OCI-LY3 (cell line): ENCODE results near the gene GOLGA6D.
"Not testable (repeated sequence)": the region's sequence is repeated elsewhere in the genome, so short reads cannot be mapped to it uniquely, and the experiment has no call there.

Source experiments
- H2AFZ ChIP-seq: fragments of 200-600, 300-600 bp; shearing (Covaris generic); 2 replicates; pipeline ENCODE4 v1.6.0; 2014; ENCODE audit warnings: antibody characterized with exemption, low read depth, low read length
- H3K27ac ChIP-seq: fragments of 200-600, 300-600 bp; sonication (generic); 2 replicates; pipeline ENCODE4 v1.5.1; 2014; ENCODE audit warnings: mild to moderate bottlenecking, low read length, moderate library complexity, mixed read lengths
- H3K27me3 ChIP-seq: fragments of 200-600, 300-600 bp; sonication (generic); 2 replicates; pipeline ENCODE4 v1.6.1; 2014; ENCODE audit warnings: low read depth, low read length, mixed read lengths
- H3K36me3 ChIP-seq: fragments of 200-600, 300-600 bp; sonication (generic); replicated peaks from 2 replicates; pipeline ENCODE3; 2014; ENCODE audit warnings: low read depth, low read length, mixed read lengths
- H3K4me1 ChIP-seq: fragments of 300-600, 200-600 bp; sonication (generic); 2 replicates; pipeline ENCODE4 v1.6.1; 2014; ENCODE audit warnings: low read length, mixed read lengths
- H3K4me2 ChIP-seq: fragments of 200-600, 300-600 bp; sonication (generic); 2 replicates; pipeline ENCODE4 v1.6.1; 2014; ENCODE audit warnings: low read length, mixed read lengths
- H3K4me3 ChIP-seq: fragments of 300-600, 200-600 bp; sonication (generic); 2 replicates; pipeline ENCODE4 v1.5.1; 2014; ENCODE audit warnings: antibody characterized with exemption, mild to moderate bottlenecking, low read length, moderate library complexity
- H3K79me2 ChIP-seq: fragments of 300-600, 200-600 bp; shearing (Covaris generic); 2 replicates; pipeline ENCODE4 v1.6.1; 2014; ENCODE audit warnings: mild to moderate bottlenecking, low read length, mixed read lengths
- H3K9ac ChIP-seq: fragments of 300-600, 200-600 bp; shearing (Covaris generic); 2 replicates; pipeline ENCODE4 v1.6.0; 2014; ENCODE audit warnings: mild to moderate bottlenecking, low read length, moderate library complexity
- H3K9me3 ChIP-seq: fragments of 200-600, 300-600 bp; shearing (Covaris generic); 2 replicates; pipeline ENCODE4 v1.6.1; 2014; ENCODE audit warnings: low read length, mixed read lengths; ENCODE audit not compliant: insufficient read depth
- H4K20me1 ChIP-seq: fragments of 200-600, 300-600 bp; sonication (generic); 2 replicates; pipeline ENCODE4 v1.6.1; 2016; ENCODE audit warnings: low read length, mixed read lengths; ENCODE audit not compliant: insufficient read depth
- CTCF ChIP-seq: fragments of 200-600, 300-600 bp; sonication (generic); IDR thresholded peaks from 2 replicates; pipeline ENCODE4 v1.5.1; 2014; ENCODE audit warnings: antibody characterized with exemption, low read length, low read depth
- EZH2phosphoT487 ChIP-seq: fragments of 200-600 bp; shearing (Covaris generic); IDR thresholded peaks from 2 replicates; pipeline ENCODE4 v1.6.1; 2018; ENCODE audit warnings: antibody characterized with exemption, mixed run types, low read depth

Gene GOLGA6D

DNA sequence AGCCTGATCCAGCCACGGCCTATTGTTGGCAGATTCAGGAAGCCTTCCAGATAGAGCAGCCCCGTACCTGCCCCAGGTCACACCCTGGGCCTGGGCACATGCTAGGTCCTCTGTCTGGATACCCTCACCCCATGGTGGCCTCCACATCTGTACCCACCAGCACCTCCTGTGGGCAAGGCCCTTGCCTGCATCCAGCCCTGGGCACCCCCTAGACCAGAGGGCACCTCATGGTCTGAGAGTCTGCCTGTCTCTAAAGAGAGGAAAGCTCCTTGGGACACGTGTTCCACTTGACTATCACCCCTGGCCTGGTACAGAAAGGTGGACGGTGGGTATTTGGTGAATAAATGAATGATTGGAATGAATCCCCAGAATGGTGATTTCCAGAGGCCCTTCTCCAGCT is 44.4 kb downstream of the GOLGA6D start:
- H3K4me1 ChIP-seq, result no peaks in the 10 kb centered on the region
- H3K27ac ChIP-seq, result no peak overlapping the region
- no peaks in the 10 kb centered on the region for H3K79me2 ChIP-seq
- TF ChIP-seq CTCF, result no peak
- no peak for TF ChIP-seq EZH2phosphoT487
- H4K20me1 ChIP-seq, result no peaks in the 10 kb centered on the region
- no peak overlapping the region for H3K9ac ChIP-seq
- no peaks in the 10 kb centered on the region for H3K36me3 ChIP-seq
- H3K4me3 ChIP-seq, result no peak overlapping the region
- no peaks in the 10 kb centered on the region for H3K9me3 ChIP-seq
- no peaks in the 10 kb centered on the region for H3K27me3 ChIP-seq
- no peak overlapping the region for H2AFZ ChIP-seq
- H3K4me2 ChIP-seq, result no peak overlapping the region

DNA sequence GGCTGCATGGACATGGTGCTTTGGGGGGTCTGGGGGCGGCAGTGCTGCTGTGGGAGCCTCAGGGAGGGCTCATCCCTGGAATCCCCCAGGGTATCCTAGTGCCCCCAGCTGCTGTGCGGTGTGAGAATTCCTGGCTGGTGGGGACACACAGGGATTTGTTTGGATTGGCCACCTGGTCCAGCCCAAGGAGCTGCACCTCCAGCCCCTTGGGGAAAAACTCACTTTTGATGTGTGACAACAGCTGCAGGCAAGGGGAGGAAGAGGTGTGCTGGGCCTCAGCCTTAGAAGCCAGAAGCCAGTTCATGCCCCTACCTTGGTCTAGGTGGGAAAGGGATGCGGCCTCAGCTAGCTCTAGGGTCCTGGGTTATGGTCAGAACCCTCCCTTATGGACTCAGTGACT is 44.9 kb downstream of the GOLGA6D start:
- Histone ChIP-seq H3K9me3 (no peaks in the 10 kb centered on the region), H3K4me2 (no peak overlapping the region), H2AFZ (no peak overlapping the region), H3K27me3 (no peaks in the 10 kb centered on the region), H3K9ac (no peak overlapping the region), H3K27ac (no peak overlapping the region), H3K4me3 (no peak overlapping the region), H4K20me1 (no peaks in the 10 kb centered on the region), H3K36me3 (no peaks in the 10 kb centered on the region), H3K79me2 (no peaks in the 10 kb centered on the region), H3K4me1 (no peaks in the 10 kb centered on the region)
- TF ChIP-seq EZH2phosphoT487 (no peak), CTCF (no peak)

DNA sequence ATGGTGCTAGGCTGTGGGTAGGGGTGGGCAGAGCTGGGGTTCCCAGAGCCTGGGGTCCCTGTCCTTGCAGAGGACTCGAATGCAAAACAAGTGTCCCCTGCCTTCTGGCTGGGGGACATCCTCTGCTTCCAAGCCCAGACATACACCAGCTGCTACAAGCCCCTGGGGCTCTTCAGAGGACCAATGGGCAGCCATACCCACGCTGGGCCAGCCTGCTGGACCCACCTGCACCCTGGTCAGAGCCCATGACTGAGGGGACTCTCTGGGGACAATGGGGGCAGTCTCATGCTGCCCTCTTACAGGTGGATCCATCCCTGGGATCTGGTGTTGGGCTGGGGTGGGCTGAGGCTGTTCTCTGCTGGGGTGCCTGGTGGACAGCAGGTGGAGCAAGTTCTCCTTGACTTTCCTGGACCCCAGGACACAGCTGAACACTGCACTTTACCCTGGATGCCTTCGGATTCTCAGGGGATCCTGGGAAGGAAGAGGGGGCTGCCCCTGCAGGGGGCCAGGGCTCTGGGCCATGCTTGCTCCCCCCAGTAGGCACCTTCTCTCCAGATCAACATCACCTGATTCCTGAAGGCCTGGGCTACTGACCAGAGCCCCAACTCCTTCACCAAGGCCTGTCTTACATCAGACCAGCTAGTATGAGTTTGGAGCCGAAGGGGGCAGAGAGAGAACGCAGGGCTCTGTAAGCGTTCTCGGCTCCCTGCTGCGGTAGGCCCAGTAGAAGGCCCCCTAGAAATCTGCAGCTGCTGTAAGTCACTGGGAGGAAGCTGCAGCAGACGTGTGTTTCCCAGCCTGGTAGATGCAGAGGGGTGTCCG is 46.1 kb downstream of the GOLGA6D start:
- H3K27ac ChIP-seq, result no peak overlapping the region
- H3K36me3 ChIP-seq, result no peaks in the 10 kb centered on the region
- H2AFZ ChIP-seq, result no peak overlapping the region
- no peak overlapping the region for H3K9ac ChIP-seq
- H3K9me3 ChIP-seq, result no peaks in the 10 kb centered on the region
- no peaks in the 10 kb centered on the region for H3K4me1 ChIP-seq
- TF ChIP-seq EZH2phosphoT487 (no peak), CTCF (no peak)
- no peaks in the 10 kb centered on the region for H4K20me1 ChIP-seq
- H3K27me3 ChIP-seq, result no peaks in the 10 kb centered on the region
- H3K4me2 ChIP-seq, result no peak overlapping the region
- no peak overlapping the region for H3K4me3 ChIP-seq
- H3K79me2 ChIP-seq, result no peaks in the 10 kb centered on the region

DNA sequence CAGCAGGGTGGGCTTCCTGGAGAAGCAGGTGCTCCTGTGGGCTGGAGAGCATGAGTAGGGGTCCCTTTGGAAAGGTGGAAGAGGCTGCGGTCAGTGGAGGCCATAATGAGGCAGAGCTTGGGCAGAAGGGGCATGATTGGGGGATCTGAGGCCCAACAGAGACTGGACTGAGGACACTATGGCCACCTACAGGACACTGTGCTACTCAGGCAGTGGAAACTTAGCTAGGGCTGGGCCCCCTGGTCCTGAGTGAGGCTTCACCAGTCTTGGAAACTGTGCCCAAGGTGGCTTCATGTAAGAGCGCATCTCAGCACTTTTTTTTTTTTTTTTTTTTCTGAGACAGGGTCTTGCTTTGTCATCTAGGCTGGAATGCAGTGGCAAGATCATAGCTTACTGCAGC is 46.9 kb downstream of the GOLGA6D start:
- H3K4me1 ChIP-seq, result no peaks in the 10 kb centered on the region
- no peak overlapping the region for H3K4me2 ChIP-seq
- H2AFZ ChIP-seq, result no peak overlapping the region
- H3K27me3 ChIP-seq, result no peaks in the 10 kb centered on the region
- no peaks in the 10 kb centered on the region for H3K79me2 ChIP-seq
- H3K4me3 ChIP-seq, result no peak overlapping the region
- no peak overlapping the region for H3K27ac ChIP-seq
- no peaks in the 10 kb centered on the region for H3K36me3 ChIP-seq
- no peak overlapping the region for H3K9ac ChIP-seq
- no peaks in the 10 kb centered on the region for H3K9me3 ChIP-seq
- no peak for TF ChIP-seq CTCF
- no peak for TF ChIP-seq EZH2phosphoT487
- no peaks in the 10 kb centered on the region for H4K20me1 ChIP-seq

DNA sequence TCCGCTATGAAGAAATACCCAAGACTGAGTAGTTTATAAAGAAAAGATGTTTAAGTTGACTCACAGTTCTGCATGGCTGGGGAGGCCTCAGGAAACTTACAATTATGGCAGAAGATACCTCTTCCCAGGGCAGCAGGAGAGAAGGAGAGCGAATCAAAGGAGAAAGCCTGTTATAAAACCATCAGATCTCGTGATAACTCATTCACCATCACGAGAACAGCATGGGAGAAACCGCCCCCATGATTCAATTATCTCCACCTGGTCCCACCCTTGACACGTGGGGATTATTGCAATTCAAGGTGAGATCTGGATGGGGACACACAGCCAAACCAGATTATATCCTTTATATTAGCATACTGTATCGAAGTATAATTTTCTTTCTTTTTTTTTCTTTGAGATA is 49.5 kb downstream of the GOLGA6D start:
- Histone ChIP-seq H3K79me2 (peaks cover 10% of the 10 kb centered on the region), H3K4me1 (peaks cover 11% of the 10 kb centered on the region)
- not testable (repeated sequence) for H2AFZ ChIP-seq, H3K9me3 ChIP-seq, H3K4me2 ChIP-seq, H3K9ac ChIP-seq, H3K27me3 ChIP-seq, H3K27ac ChIP-seq, H4K20me1 ChIP-seq, H3K4me3 ChIP-seq, H3K36me3 ChIP-seq

DNA sequence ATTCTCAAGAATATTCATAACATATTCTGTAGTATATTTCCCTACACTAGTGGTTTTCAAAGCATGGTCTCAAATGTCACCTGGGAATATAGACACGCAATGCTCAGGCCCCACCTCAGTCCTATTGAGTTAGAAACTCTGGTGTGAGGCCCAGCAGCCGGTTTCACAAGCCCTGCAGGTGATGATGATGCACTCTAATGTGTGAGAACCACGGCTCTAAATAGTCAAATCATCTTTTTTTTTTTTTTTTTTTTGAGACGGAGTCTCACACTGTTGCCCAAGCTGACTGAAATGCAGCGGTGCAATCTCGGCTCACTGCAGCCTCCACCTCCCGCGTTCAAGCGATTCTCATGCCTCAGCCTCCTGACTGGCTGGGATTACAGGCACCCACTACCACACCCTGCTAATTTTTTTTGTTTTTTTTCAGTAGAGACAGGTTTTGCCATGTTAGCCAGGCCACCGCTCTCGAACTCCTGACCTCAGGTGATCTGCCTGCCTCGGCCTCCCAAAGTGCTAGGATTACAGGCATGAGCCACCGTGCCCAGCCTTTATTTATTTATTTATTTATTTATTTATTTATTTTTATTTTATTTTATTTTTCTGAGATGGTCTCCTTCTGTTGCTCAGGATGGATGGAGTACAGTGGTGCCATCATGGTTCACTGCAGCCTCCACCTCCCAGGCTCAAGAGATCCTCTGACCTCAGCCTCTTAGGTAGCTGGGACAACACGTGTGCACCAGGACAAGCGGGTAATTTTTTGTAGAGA is 51.2 kb downstream of the GOLGA6D start:
- not testable (repeated sequence) for H3K9me3 ChIP-seq, H3K4me3 ChIP-seq, H3K27me3 ChIP-seq, H3K9ac ChIP-seq, H3K36me3 ChIP-seq, H4K20me1 ChIP-seq, H2AFZ ChIP-seq, H3K27ac ChIP-seq, H3K4me2 ChIP-seq
- peaks cover 10% of the 10 kb centered on the region for H3K79me2 ChIP-seq
- peaks cover 11% of the 10 kb centered on the region for H3K4me1 ChIP-seq
